ENCODE results near the gene ADGRG7. TPM values are rescaled to one million over a fixed set of nuclear protein-coding genes. Genes with fewer than 3 reads are reported as not detected.
"Not testable (repeated sequence)": the region's sequence is repeated elsewhere in the genome, so short reads cannot be mapped to it uniquely, and the experiment has no call there.

The ADGRG7 gene
- total RNA-seq, 1 donor from 2014 or later: not detected

DNA sequence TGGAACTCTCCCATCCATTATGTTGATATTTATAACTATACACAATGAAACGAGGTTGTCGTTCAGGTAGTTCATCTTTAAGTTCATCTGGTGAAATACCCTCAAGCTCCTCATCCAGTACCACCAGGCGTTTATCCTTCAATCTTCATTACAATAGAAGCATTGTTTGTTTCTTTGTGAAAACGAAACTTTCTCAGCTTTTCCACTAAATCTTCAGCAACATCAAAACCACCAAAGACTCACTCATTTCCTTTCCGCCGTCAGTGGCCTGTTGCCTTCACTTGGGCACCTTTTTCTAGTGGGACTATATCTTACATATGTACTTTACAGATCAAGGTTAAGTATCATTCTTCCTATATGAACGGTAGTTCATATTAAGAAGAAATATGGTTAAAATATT is 55.8 kb downstream of the ADGRG7 start:
- ChIA-PET POLR2A (no interaction called here), CTCF (no interaction called here)
- no peak for ATAC-seq (ENCODE audit: low read depth)
- no peak overlapping the region for H3K4me3 Mint-ChIP-seq
- peaks cover 7% of the 10 kb centered on the region for H3K9me3 Mint-ChIP-seq
- H3K36me3 Mint-ChIP-seq (ENCODE audit: low read depth): no peaks in the 10 kb centered on the region
- no peaks in the 10 kb centered on the region for H3K4me1 Mint-ChIP-seq
- H3K27ac Mint-ChIP-seq: no peak overlapping the region
- intact Hi-C loops (cut with micrococcal nuclease): no loop called here
- DNase-seq: no peak
- peaks cover 14% of the 10 kb centered on the region for H3K27me3 Mint-ChIP-seq
- TF ChIP-seq, protein P1, sequence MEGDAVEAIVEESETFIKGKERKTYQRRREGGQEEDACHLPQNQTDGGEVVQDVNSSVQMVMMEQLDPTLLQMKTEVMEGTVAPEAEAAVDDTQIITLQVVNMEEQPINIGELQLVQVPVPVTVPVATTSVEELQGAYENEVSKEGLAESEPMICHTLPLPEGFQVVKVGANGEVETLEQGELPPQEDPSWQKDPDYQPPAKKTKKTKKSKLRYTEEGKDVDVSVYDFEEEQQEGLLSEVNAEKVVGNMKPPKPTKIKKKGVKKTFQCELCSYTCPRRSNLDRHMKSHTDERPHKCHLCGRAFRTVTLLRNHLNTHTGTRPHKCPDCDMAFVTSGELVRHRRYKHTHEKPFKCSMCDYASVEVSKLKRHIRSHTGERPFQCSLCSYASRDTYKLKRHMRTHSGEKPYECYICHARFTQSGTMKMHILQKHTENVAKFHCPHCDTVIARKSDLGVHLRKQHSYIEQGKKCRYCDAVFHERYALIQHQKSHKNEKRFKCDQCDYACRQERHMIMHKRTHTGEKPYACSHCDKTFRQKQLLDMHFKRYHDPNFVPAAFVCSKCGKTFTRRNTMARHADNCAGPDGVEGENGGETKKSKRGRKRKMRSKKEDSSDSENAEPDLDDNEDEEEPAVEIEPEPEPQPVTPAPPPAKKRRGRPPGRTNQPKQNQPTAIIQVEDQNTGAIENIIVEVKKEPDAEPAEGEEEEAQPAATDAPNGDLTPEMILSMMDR (IDR thresholded peaks at IDR 0.05): no peak

DNA sequence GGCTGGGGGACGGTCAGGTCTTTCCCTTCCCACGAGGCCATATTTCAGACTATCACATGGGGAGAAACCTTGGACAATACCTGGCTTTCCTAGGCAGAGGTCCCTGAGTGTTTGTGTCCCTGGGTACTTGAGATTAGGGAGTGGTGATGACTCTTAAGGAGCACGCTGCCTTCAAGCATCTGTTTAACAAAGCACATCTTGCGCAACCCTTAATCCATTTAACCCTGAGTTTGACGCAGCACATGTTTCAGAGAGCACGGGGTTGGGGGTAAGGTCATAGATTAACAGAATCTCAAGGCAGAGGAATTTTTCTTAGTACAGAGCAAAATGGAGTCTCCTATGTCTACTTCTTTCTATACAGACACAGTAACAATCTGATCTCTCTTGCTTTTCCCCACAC is 57.3 kb downstream of the ADGRG7 start:
- intact Hi-C loops (cut with micrococcal nuclease); H3K36me3 Mint-ChIP-seq (ENCODE audit: low read depth); ATAC-seq (ENCODE audit: low read depth); DNase-seq; H3K27ac Mint-ChIP-seq; CTCF ChIA-PET; H3K9me3 Mint-ChIP-seq; H3K4me1 Mint-ChIP-seq; POLR2A ChIA-PET; H3K4me3 Mint-ChIP-seq: not testable (repeated sequence)
- peaks cover 11% of the 10 kb centered on the region for H3K27me3 Mint-ChIP-seq

DNA sequence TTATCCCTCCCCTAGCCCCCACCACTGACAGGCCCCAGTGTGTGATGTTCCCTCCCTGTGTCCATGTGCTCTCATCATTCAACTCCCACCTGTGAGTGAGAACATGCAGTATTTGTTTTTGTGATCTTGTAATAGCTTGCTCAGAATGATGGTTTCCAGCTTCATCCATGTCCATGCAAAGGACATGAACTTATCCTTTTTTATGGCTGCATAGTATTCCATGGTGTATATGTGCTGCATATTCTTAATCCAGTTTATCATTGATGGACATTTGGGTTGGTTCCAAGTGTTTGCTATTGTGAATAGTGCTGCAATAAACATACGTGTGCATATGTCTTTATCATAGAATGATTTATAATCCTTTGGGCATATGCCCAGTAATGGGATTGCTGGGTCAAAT is 57.9 kb downstream of the ADGRG7 start:
- H3K9me3 Mint-ChIP-seq; POLR2A ChIA-PET; H3K4me1 Mint-ChIP-seq; intact Hi-C loops (cut with micrococcal nuclease); DNase-seq; ATAC-seq (ENCODE audit: low read depth); H3K27ac Mint-ChIP-seq; CTCF ChIA-PET; H3K4me3 Mint-ChIP-seq; H3K36me3 Mint-ChIP-seq (ENCODE audit: low read depth): not testable (repeated sequence)
- peaks cover 11% of the 10 kb centered on the region for H3K27me3 Mint-ChIP-seq

DNA sequence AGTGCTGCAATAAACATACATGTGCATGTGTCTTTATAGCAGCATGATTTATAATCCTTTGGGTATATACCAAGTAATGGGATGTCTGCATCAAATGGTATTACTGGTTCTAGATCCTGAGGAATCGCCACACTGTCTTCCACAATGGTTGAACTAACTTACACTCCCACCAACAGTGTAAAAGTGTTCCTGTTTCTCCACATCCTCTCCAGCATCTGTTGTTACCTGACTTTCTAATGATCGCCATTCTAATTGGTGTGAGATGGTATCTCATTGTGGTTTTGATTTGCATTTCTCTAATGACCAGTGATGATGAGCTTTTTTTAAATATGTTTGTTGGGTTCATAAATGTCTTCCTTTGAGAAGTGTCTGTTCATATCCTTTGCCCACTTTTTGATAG is 61.6 kb downstream of the ADGRG7 start:
- intact Hi-C loops (cut with micrococcal nuclease); H3K4me1 Mint-ChIP-seq; DNase-seq; H3K4me3 Mint-ChIP-seq; H3K27ac Mint-ChIP-seq; CTCF ChIA-PET; H3K27me3 Mint-ChIP-seq; ATAC-seq (ENCODE audit: low read depth); POLR2A ChIA-PET; H3K9me3 Mint-ChIP-seq; H3K36me3 Mint-ChIP-seq (ENCODE audit: low read depth): not testable (repeated sequence)

DNA sequence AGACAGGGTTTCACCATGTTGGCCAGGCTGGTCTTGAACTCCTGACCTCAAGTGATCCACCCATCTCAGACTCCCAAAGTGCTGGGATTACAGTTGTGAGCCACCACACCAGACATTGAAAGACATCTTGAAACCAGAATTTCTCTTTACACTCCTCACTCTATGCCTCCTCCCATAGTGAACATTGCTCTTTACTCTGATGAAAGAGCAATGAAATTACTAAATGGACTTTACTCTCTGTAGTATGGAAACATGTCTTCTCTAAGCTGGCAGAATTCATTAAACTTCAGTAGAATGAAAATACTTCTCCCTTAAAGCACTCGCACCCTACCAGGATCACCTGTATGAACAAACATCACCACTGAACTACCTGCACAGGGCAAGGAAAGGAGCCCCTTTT is 72.1 kb downstream of the ADGRG7 start:
- ATAC-seq (ENCODE audit: low read depth): no peak
- no peak for DNase-seq
- H3K4me3 Mint-ChIP-seq: no peak overlapping the region
- H3K36me3 Mint-ChIP-seq (ENCODE audit: low read depth): no peaks in the 10 kb centered on the region
- ChIA-PET POLR2A (no interaction called here), CTCF (no interaction called here)
- no peak overlapping the region for H3K27ac Mint-ChIP-seq
- TF ChIP-seq, protein P1 (IDR thresholded peaks at IDR 0.05): no peak
- peaks cover 9% of the 10 kb centered on the region for H3K9me3 Mint-ChIP-seq
- no peaks in the 10 kb centered on the region for H3K4me1 Mint-ChIP-seq
- intact Hi-C loops (cut with micrococcal nuclease): no loop called here
- peaks cover 7% of the 10 kb centered on the region for H3K27me3 Mint-ChIP-seq

DNA sequence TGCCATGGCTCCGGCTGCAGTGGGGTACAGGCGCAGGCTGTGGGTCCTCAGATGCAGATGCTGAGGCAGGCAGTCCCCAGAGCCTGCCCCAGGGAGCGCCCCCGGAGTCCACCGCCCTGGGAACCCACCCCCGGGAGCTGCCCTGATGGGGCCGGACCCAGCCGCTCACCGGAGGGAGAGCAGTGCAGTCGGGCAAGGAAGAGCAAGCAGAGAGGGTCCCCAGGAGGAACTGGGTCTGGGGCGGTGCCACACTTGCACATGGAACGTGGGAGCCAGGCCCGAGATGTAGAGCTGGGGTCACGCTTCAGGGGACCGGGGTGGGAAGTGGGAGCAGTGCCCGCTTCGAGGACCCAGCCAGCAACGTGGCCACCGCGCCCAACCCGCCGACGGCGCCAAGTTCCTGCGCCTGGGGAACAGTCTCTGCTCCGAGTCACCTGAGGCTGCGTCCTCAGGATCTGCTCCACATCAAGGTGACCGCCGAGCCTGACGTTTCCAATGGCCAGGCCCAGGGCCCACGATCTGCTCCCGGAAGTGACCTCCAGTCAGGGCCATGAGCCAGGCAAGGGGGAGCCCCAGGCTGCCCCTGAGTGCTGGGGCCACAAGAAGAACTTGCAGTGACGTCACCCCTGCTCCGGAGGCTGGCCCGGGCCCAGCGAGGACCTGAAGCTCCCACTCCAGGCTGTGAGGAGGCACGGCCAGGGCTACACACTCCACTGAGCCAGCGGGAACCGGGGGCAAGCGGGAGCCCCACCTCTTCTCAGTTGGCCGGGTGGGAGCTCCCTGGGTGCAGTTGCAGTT is 72.9 kb downstream of the ADGRG7 start:
- intact Hi-C loops (cut with micrococcal nuclease): no loop called here
- Mint-ChIP-seq H3K4me1 (no peaks in the 10 kb centered on the region), H3K4me3 (no peak overlapping the region), H3K27me3 (peaks cover 7% of the 10 kb centered on the region), H3K9me3 (peaks cover 6% of the 10 kb centered on the region), H3K27ac (no peak overlapping the region), H3K36me3 (ENCODE audit: low read depth) (no peaks in the 10 kb centered on the region)
- DNase-seq: no peak
- ATAC-seq (ENCODE audit: low read depth): no peak
- POLR2A ChIA-PET: no interaction called here
- CTCF ChIA-PET: no interaction called here
- TF ChIP-seq, protein P1 (IDR thresholded peaks at IDR 0.05): no peak

Measured in activated B cell treated with CpG ODN at 0.5 μM for 24 hours (primary cell).